OCI-M1 (cell line): ENCODE measurements around the gene TERT.
"Not testable (repeated sequence)": the region's sequence is repeated elsewhere in the genome, so short reads cannot be mapped to it uniquely, and the experiment has no call there.

ENCODE experiments used
- DNase-seq: peaks from one replicate; lab custom pipeline; 2025; lab: John Stamatoyannopoulos, UW

The TERT gene

DNA sequence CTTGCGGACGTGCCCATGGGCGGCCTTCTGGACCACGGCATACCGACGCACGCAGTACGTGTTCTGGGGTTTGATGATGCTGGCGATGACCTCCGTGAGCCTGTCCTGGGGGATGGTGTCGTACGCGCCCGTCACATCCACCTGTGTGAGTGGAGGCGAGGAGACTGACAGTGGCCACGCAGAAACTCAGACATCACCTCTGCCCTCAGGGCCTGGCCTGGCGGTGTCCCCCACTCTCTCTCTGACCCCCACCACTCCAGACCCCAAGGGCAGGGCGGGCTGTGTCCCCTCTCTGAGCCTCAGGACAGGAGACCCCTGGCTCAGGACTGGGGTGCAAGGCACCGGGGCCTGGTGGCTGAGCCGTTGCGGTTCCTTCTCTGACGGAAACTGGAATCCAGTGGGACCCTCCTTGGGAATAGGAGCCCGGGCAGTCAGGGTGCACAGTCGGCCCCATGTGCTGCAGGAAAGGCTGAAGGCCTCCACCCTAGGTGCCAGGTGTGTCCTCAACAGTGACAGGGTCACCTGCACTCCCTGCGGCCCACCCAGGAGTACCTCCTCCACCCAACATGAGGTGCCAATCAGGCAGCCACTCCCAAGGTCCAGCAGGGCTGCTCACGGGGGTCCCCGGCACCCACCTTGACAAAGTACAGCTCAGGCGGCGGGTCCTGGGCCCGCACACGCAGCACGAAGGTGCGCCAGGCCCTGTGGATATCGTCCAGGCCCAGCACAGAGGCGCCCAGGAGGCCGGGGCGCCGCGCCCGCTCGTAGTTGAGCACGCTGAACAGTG lies 16.0 kb downstream of the TERT start:
- DNase-seq, result no peak

DNA sequence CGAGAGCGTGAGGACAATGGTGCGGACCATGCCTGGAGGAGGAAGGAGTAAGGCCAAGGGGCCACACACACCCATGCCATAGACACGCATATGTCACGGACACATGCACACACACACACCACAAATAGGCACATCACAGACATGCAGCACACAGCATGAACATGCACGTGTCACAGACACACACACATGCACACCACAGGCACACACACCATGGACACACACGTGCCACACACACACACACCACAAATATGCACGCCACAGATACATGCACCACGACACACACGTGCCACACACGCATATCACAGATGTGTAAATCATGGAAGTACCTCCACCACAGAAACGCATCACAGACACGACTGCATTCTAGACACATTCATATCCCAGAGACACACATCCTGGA lies 16.7 kb downstream of the TERT start:
- DNase-seq, result no peak

- DNase-seq, result no peak
Measured at GRCh38 chr5:1277781-1278180, 17.1 kb downstream of the TERT start.

- DNase-seq, result no peak
Measured at GRCh38 chr5:1277331-1277730, 17.5 kb downstream of the TERT start.

GRCh38 chr5:1276930-1277329 lies 17.9 kb downstream of the TERT start:
- no peak for DNase-seq

GRCh38 chr5:1275397-1276391 lies 19.2 kb downstream of the TERT start:
- DNase-seq, result not testable (repeated sequence)

- no peak for DNase-seq
Measured at GRCh38 chr5:1274471-1274870, 20.4 kb downstream of the TERT start.

DNA sequence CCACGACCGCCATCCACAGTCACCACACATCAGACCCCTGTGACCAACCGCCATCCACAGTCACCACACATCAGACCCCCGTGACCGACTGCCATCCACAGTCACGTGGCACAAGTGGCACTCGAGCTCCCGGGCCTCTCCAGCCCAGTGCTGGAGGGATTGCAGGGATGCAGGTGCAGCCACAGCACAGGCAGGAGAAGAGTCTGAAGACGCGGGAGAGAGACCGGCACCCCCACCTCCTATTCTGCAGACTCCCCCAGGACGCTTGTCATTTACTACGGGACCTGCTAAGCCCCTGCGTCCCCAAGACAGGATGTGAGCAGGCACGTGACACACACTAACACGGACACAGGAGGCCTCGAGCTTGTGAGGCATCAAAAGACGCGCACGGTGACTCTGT lies 21.1 kb downstream of the TERT start:
- DNase-seq, result no peak

- DNase-seq, result no peak
Measured at GRCh38 chr5:1272201-1272600, 22.7 kb downstream of the TERT start.

DNA sequence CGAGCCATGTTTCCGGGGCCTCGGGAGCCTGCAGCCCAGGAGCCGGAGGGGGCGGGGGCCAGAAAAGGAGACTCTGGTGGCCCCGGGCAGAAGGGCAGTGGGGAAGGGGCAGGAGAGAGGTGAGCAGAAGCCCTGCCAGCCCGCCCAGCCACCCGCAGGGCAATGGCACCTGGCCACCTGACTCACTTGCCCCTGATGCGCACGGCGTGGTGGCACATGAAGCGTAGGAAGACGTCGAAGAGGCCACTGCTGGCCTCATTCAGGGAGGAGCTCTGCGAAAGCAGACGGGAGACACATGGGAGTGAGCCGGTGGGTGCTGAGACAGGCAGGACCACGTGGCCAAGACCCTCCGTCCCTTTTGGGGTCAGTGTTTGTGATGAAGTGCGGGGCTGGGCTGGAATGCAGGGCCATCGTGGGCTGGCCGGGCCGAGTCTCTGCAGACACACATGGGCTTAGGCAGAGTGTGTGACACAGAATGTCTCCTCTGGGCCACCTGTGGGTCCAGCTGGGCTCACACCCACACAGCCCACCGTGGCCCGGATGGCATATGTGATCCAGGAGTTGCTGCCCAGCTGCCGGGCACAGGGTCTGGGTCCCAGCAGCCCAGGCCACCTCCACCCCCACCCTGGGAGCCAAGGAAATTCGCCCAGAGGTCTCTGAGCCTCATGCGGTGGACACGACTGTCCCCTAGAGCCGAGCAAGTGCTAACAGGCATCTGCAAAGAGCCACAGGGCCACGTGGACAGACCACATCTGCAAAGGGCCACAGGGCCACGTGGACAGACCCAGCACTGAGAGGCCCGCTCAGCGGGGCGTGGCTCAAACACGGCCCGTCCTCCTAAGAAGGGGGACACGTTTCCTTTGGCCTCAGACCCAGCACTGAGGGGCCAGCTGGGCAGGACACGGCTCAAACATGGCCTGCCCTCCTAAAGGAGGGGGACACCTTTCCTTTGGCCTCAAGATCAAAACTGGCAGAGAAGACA lies 23.6 kb downstream of the TERT start:
- DNase-seq, result no peak

GRCh38 chr5:1270426-1270825 lies 24.4 kb downstream of the TERT start:
- no peak for DNase-seq

DNA sequence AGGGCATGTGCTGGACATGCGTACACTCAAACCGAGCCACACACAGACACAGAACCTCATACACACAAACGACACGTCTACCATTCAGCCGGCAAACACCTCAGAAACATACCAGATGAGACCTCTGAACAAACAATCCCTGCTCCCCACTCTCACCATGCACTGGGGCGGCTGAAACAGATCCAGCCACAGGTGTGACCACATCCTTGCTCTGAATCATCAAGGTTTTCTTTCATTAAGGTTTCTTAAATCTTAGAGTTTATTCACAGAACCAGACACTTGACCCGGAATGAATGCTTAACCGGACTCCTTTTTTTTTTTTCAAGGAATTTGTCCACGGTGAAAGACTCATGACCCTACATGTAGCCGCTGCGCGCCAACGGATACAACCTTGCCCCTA lies 26.2 kb downstream of the TERT start:
- DNase-seq, result no peak

GRCh38 chr5:1268056-1268455 lies 26.8 kb downstream of the TERT start:
- DNase-seq, result no peak

- DNase-seq, result not testable (repeated sequence)
Measured at GRCh38 chr5:1267464-1267863, 27.4 kb downstream of the TERT start.

GRCh38 chr5:1266791-1267190 lies 28.1 kb downstream of the TERT start:
- DNase-seq, result no peak

- no peak for DNase-seq
Measured at GRCh38 chr5:1265461-1266455, 29.1 kb downstream of the TERT start.

DNA sequence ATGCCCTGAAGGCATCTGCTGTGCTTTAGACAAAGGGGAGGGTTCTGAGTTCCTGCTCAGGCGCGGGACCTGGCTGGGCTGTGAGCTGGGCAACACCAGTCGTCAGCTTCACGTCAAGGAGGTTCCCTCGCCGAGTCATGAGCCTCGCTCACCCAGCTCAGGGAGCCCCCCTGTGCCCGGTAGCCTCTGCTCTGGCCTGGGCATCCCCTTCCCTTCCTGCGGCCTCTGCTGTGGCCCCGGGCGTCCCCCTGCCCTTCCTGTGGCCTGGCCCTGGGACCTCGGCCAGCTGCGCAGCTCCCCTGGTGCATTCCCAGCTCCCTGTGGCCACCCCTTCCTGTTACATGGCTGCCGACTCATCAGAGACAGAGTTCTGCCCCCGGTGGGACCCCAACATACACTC lies 29.8 kb downstream of the TERT start:
- no peak for DNase-seq

- DNase-seq, result no peak
Measured at GRCh38 chr5:1264211-1264610, 30.7 kb downstream of the TERT start.

- DNase-seq, result peak; percentile 13
Measured at GRCh38 chr5:1262381-1262780, 32.5 kb downstream of the TERT start.

- DNase-seq, result no peak
Measured at GRCh38 chr5:1261643-1262042, 33.2 kb downstream of the TERT start.
